DMS153 treated with DMSO at 0.1 percent for 48 hours (cell line): ENCODE measurements around the gene SAA4.
"Not testable (repeated sequence)": the region's sequence is repeated elsewhere in the genome, so short reads cannot be mapped to it uniquely, and the experiment has no call there.

Source experiments
- DNase-seq: peaks from one replicate; lab custom pipeline; 2025; ENCODE audit not compliant: unreplicated experiment; lab: John Stamatoyannopoulos, UW

SAA4 gene, protein sequence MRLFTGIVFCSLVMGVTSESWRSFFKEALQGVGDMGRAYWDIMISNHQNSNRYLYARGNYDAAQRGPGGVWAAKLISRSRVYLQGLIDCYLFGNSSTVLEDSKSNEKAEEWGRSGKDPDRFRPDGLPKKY

DNA sequence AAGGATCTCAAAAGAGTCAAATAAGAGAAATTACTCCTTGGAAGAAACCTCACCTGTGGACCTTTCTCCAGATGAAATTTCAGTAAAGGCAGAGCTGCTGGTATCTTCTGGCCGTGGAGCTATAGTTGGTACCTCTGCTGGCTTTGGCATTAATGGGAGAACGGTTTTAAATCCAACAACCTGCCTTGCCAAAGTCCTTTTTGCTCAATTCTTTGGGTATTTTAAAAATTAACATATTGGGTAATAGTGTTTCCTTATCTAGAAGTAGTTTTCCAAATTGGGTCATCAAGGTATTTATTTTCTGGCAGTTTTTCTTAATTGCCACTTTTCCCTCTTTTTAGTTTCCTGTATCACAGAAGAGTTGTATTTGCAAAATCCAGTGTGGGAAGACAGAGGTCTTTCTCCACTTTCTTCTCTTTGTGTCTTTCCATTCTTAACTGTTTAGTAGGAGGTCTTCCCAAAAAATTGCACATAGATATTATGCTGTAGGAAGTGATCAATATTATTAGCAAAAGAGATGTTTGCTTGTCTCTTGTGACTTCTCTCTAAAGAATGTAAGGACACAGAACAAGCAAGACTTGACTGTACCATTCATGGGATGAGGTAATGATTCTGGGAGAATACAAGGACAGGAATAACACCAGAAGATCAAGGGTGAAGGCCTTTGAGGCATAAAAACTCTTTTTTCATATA lies at the start of gene SAA4:
Gene SAA4 (minus strand): TSS at position 139 of the 693 bp plus-strand sequence. CDS start 876 bp downstream, outside the sequence.
- DNase-seq, result no peak

DNA sequence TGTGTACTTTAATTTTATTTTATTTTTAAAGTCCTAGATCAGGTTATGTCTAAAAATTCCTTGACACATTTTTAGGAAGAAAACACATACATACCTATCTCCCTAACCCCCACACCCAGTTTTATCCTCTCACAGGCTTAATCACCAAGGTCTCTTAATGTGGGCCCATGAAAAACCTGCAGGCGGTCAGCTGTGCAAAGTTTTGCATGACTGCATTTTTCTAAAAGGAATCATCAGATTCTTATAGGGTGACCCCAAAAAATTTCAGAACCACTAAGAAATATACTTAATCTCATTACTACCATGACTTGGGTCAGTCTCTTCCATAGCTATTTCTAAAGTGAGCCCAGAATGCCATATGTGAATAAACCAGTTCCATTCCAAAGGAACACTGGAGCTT lies 49.2 kb upstream of the SAA4 start:
- no peak for DNase-seq

DNA sequence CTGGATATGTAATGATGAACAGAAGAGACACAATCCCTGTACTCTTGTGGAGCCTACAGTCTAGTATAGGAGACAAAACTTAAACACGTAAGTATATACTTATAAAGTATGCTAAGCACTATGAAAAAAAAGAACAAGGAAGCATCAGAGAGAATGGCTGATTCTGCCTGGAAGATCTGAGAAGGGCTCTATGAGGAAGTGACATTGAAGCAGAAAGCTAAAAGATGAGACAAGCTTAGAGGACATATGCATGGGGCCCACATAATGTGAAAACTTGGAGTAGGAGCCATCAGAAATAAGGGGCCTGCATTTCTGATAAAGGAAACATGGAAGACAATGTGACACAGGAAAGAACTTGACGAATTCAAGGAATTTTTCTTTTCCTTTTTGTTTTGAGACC lies 46.0 kb upstream of the SAA4 start:
- DNase-seq, result no peak

DNA sequence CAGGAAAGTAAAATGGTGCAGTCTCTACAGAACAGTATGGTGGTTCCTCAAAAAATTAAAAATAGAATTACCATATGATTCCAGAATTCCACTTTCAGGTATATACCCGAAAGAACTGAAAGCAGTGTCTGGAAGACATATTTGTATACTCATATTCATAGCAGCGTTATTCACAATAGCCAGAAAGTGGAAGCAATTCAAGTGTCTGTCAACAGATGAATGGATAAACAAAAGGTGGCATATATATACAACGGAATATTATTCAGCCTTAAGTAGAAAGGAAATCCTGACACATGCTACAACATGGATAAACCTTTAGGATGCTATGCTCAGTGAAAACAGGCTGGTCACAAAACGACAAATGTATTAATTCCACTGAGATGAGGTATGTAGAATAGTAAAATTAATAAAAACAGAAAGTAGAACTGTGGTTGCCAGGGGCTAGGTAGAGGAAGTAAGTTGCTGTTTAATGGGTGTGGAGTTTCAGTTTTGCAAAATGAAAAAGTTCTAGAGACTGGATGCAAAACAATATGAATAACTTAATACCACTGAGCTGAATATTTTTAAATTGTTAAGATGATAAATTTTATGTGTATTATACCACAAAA lies 43.9 kb upstream of the SAA4 start:
- no peak for DNase-seq

DNA sequence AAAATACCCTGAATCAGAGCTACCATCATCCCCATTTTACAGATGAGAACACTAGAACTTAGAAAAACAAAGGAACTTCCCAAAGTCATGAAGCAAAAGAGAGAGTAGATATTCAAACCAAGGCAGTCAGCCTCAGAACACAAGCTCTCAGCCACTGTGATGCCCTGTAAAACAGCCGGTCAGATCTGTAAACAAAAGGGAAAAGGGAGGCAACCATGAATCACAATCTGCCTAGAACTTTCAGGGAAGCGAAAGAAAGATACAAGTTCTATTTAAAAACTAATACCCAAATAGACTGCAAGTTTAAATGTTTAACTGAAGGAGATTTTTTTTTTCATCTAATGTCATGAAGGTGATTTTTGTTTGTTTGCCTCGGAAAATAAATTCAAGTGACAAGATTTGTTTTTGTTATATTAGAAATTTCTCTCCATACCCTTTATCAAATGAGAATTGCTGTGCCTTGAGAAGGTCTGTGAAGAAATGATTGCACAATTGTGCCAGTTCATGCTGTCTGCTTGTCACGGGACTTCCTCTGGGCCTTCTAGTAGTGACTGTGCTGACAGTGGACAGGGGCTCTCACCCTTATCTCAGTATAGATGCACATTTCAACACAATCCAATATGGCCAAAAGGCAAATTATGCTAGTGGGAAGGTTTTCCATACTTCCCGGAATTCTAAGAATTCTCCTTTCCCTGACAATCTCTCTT lies 41.1 kb upstream of the SAA4 start:
- no peak for DNase-seq

DNA sequence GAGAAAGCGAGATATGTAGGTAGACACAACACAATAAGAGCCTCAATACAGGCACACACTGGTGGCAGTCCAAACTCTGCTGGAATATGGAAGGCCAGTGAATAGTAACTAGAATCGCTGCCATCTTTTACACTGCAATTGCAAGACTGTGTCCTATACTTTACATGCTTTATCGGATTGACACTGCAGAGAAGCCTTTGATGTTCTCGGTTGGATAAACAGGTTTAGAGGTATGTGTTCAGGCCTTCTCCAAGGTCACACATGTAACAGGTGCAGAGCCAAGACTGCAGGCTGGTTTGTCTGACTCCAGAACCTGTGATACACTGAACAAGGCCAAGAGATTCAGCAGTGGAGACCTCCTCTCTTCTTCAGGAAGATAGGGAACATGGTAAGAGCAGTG lies 34.6 kb upstream of the SAA4 start:
- DNase-seq, result no peak

DNA sequence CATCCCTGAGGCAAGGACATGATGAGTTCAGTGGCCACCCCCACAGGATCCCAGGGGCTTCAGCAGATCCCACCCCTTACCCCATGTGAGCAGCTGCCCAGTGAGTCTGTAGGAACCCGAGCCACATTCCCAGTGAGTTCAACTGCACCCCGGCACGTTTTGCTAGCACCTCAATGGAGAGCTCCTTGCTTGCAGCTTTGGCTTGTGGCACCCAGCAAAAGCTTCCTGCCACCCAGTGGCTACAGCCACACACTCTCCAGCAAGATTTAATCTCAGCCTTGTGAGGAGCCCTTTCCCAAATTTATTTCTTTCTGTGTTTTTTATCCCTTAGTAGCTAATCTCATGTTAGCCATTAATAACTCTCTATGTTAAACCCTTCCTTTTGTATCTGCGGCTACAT lies 33.5 kb upstream of the SAA4 start:
- no peak for DNase-seq

DNA sequence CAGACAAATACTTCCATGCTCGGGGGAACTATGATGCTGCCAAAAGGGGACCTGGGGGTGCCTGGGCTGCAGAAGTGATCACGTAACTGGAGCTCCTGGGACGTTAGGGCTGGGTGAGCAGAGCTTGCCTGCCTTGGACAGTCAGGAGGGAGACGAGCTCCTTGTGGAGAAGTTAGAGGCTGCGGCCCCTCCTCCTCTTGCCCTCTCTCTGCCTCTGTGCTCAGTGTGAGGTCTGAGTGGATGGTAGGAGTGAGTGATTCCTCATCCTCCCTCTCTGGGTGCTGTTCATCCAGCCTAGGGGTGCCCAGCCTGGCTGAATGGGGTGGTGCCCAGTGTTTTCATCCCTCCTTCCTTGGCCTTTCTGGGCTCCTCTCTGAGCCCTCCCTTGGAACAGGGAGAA lies 32.6 kb upstream of the SAA4 start:
- DNase-seq, result not testable (repeated sequence)

DNA sequence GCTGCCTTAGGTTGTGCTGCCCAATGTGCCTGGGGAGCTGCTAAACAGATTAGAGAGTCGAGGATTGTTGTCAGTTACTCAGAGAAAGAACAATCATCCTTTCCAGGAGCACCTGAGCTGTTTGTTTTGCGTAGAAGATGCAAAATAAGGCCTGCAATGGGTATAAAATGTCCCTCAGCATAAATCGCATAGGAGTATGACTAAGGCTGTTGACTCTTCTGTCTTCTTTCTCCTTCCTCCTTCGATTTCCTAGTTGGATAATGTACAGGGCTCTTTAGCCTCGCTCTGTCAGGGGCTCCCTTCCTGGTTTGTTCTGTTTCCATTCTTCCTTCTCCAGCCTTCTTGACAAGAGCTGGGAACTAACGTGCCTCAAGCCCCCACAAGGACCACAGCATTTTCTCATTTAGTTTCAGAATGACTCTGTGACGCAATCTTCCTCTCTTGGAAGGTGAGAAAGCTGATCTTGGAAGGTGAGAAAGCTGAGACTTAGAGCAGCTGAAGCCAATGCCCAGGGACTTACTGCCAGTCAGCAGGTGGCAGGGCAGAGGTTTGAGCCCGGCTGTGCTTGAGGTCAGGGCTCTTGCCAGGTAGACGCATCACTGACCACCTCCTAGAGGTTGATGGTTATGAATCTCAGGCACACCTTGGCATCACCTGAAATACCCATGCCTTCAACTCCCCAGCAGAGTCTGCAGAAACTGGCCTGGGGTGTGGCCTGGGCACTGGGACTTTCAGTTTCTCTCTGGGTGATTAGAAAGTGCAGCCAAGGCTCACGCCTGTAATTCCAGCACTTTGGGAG lies 30.9 kb upstream of the SAA4 start:
- DNase-seq, result not testable (repeated sequence)

DNA sequence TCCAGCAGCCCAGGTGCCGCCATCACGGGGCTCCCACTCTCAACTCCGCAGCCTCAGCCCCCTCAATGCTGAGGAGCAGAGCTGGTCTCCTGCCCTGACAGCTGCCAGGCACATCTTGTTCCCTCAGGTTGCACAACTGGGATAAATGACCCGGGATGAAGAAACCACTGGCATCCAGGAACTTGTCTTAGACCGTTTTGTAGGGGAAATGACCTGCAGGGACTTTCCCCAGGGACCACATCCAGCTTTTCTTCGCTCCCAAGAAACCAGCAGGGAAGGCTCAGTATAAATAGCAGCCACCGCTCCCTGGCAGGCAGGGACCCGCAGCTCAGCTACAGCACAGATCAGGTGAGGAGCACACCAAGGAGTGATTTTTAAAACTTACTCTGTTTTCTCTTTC lies 29.3 kb upstream of the SAA4 start, which contains the start of gene SAA1:
Gene SAA1 (plus strand): TSS at position 316 of the 400 bp plus-strand sequence. CDS start 624 bp downstream, outside the sequence.
- DNase-seq, result no peak

DNA sequence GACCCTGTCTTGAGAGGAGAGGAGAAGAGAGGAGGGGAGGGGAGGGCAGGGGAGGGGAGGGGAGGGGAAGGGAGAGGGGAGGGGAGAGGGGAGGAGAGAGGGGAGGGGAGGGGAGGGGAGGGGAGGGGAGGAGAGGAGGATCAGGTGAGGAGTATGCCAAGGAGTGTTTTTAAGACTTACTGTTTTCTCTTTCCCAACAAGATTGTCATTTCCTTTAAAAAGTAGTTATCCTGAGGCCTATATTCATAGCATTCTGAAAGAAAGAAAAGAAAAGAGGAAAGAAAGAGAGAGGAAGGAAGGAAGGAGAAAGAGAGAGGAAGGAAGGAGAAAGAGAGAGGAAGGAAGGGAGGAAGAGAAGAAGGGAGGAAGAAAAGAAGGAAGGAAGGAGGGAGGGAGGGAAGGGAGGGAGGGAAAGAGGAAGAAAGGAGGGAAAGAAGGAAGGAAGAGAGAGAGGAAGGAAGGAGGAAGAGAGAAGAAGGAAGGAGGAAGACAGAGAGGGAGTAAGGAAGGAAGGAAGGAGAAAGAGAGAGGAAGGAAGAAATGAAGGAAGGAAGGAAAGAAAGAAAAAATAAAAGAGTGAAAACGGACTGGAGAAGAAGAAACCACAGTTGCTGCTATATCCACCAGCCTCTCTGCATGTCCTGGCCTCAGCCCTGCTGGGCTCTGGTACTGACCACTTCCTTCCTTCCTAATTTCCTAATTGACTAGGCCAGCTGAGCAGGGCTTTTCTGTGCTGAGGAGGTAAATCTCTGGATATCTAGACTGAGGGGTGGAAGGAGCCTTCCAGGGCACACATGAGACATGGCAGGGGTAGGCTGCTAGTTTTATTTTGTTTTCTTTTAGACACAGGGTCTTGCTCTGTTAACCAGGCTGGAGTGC lies 28.3 kb upstream of the SAA4 start:
- DNase-seq, result no peak

DNA sequence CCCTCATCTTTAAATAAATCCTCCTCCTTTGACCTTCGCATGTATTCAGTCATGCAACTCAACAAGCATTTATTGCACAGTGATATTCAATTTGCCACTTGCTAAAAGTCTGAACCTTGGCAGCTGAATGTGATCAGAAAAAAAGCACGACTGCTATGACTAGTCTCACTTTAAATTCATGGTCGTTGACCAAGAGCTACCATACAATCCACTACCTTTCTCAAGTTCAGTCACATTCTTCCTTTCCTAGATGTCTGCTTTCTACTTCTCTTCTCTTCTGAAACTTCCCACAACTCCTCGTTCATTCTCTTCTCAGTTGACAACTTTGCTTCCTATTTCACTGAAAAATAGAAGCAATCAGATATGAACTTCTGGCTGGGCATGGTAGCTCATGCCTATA lies 27.4 kb upstream of the SAA4 start:
- no peak for DNase-seq

DNA sequence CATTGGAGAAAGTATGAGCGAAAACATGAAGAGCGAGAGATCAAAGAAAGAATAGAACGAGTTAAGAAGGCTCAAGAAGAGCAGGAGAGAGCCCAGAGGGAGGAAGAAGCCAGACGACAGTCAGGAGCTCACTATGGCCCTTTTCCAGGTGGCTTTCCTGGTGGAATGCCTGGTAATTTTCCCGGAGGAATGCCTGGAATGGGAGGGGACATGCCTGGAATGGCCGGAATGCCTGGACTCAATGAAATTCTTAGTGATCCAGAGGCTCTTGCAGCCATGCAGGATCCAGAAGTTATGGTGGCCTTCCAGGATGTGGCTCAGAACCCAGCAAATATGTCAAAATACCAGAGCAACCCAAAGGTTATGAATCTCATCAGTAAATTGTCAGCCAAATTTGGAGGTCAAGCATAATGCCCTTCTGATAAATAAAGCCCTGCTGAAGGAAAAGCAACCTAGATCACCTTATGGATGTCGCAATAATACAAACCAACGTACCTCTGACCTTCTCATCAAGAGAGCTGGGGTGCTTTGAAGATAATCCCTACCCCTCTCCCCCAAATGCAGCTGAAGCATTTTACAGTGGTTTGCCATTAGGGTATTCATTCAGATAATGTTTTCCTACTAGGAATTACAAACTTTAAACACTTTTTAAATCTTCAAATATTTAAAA lies 26.2 kb upstream of the SAA4 start:
- DNase-seq, result not testable (repeated sequence)

DNA sequence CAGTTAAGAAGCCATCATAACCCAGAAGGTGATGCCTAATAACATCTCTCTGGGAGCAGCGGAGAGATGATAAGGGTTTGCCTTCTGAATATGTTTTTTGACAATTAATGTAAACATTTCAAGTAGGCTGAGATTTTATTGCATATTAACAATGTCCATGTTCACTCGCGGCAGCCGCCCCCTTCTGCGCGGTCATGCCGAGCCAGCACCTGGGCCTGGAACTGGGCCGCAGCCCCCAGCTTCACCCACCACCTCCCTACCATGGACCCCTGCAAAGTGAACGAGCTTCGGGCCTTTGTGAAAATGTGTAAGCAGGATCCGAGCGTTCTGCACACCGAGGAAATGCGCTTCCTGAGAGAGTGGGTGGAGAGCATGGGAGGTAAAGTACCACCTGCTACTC lies 25.1 kb upstream of the SAA4 start:
- DNase-seq, result no peak

DNA sequence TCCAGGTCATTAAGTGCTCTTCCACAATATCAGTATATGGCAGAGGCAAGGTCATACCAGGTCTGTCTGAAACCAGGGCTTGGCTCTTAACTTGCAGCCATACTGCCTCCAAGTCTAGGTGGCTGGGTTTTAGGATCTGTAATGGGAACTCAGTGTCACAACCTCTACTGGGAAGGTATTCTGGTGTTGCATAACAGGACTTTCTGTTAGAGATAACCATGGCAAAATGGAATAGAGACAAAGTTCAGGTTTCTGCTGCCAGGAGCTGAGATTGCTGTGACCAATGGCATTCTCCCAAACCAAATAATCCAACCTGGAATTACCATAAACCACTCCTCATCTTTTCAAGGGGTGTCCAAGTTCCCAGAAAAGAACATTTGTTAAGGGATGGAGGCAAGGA lies 22.7 kb upstream of the SAA4 start:
- DNase-seq, result no peak

DNA sequence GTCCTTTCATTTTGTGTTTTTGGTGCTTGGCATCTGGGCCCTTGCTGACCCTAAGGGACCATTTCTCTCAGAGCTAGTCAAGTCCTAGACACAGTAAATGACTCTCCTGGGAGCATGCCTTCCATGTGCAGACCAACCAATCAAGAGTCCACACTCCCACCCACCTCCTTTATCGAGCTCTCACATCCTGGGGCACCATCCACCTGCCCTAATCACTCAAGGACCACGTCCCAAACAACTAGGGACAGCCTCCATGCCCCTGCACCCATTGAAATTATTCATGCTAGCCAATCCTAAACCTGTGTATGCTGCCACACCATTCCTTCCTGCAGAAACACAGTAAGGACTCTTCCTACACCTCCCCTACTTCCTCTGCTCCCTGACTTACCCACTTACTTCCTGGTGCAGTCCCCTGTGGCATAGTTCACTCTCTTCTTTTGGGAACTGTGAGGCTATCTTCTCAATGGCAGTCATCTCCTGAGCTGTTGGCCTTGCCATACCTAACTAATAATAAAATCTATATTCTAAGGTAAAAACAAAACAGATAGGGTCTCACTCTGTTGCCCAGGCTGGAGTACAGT lies 18.3 kb upstream of the SAA4 start:
- no peak for DNase-seq

DNA sequence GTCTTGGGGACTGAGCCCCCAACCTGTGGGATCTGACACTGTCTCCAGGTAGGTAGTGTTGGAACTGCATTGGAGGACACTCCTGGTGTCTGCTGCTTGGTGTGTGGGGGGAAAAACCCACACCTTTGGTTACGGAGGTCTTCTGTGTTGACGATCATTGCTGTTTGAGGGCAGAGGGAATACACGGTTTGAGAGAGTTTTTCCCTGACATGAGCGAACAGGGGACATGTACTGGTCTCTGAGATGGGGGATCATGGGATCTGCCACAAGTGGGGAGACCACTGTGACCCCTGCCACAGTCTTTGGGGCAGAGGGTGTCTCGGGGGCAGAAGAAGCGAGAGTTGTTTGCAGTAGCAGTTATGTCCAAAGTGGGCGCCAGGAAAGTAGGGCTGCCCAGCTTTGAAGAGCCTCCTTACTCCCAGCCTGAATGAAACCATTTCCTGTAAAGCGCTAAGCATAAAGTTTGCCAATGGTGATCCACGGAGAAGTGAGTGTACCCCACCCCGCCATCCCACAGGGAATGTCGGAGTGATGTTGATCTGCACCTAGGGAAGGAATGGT lies 17.3 kb upstream of the SAA4 start:
- DNase-seq, result no peak

DNA sequence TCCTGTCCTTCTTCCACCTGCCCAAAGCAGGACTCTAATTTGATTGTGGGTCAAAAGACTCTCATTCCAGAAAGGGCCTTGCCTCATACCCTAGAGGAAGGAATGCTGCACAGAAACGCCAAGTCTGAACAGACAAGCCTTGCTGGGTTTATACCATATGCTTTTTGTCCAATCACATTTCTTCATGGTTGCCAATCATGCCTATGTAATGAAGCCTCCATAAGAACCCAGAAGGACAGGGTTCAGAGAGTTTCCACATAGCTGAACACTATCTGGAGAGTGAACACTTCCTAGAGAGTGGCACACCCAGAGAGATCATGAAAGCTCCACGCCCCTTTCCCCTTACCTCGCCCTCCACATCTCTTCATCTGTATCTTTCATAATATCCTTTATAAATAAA lies 16.6 kb upstream of the SAA4 start:
- DNase-seq, result no peak

DNA sequence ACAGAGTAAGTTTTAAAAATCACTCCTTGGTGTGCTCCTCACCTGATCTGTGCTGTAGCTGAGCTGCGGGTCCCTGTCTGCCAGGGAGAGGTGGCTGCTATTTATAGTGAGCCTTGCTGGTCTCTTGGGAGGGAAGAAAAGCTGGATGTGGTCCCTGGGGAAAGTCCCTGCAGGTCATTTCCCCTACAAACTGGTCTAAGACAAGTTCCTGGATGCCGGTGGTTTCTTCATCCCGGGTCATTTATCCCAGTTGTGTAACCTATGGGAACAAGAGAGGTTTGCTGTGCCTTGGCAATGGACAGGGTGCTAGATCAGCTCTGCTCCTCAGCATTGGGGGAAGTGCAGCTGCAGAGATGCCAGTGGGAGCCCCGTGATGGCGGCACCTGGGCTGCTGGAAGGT lies 12.0 kb upstream of the SAA4 start, which contains the start of gene SAA2:
Gene SAA2 (minus strand): TSS at position 108 of the 400 bp plus-strand sequence. CDS start 657 bp downstream, outside the sequence.
- no peak for DNase-seq
